Body of pancreas (tissue), 4 donors: ENCODE data around the gene OR6N1. TPM values are rescaled to one million over a fixed set of nuclear protein-coding genes. Genes with fewer than 3 reads are reported as not detected.

Source experiments
- ATAC-seq: fragments of 150-250 bp; one replicate; pipeline ENCODE4 v1.9.1; 2016
- DNase-seq, 4 donors: peaks; one replicate each; pipeline ENCODE4 v3.0.0-alpha.2; 2019
- H3K27ac ChIP-seq, 4 donors: fragments of 200-600 bp; sonication (generic); 1 replicate in 3 of 4; 2 replicates in 1 of 4; pipeline versions ENCODE4 v1.5.1 to v1.6.1; 2016 to 2019; ENCODE audit warnings: mild to moderate bottlenecking in 1 of 4, mixed read lengths in 1 of 4, moderate library complexity in 1 of 4
- H3K27me3 ChIP-seq, 2 donors: fragments of 200-600 bp; sonication (generic); one replicate each; pipeline ENCODE4 v1.6.0; 2016; ENCODE audit warnings: mild to moderate bottlenecking in 1 of 2
- H3K36me3 ChIP-seq, 2 donors: fragments of 200-600 bp; sonication (generic); replicated peaks in 1 of 2; 2 replicates each; pipeline ENCODE4 v1.5.1; 2016; ENCODE audit warnings: low read depth in 2 of 2; ENCODE audit not compliant: insufficient read depth in 1 of 2
- H3K4me1 ChIP-seq: fragments of 200-600 bp; sonication (generic); one replicate; pipeline ENCODE4 v1.6.0; 2016
- H3K4me3 ChIP-seq, 2 donors: fragments of 200-600 bp; sonication (generic); 1 replicate in 1 of 2; 2 replicates in 1 of 2; pipeline ENCODE4 v1.5.1; 2016 to 2019
- H3K9me3 ChIP-seq, 3 donors: fragments of 200-600 bp; sonication (generic); 1 replicate in 2 of 3; 2 replicates in 1 of 3; pipeline ENCODE4 v1.5.1; 2016
- CTCF ChIP-seq, 7 experiments: fragments of 450-650 bp in 4 of 7; fragments of 200-600 bp in 3 of 7; sonication (generic) in 3 of 7; IDR thresholded peaks; one replicate each; pipeline ENCODE4 v1.5.1; 2016 to 2019; ENCODE audit warnings: antibody characterized with exemption in 7 of 7
- POLR2A ChIP-seq, 3 donors: fragments of 450-650 bp; IDR thresholded peaks; one replicate each; pipeline ENCODE4 v1.6.1; 2016; ENCODE audit warnings: antibody characterized with exemption in 3 of 3, mild to moderate bottlenecking in 2 of 3
- WGBS, 2 donors: methylation state at CpG; one replicate each; pipeline ENCODE4 v1.1.5; 2017; 5-methylcytosine and 5-hydroxymethylcytosine counted together
- intact Hi-C: fragments of 100-400 bp; cut with DNase I; formaldehyde crosslinking; loops from one replicate; pipeline ENCODE4 v1.15.1; 2023
- total RNA-seq, 2 donors: library from RNA; depleted of rRNA; stranded (reverse); fragments of >200 nt; gene quantifications; one replicate each; pipeline ENCODE4 v1.1.0, GENCODE V29; 2016

Gene OR6N1
- total RNA-seq, 2 donors from 2014 or later: not detected

- H3K36me3 ChIP-seq: no peaks in the 10 kb centered on the region
- H3K9me3 ChIP-seq: no peaks in the 10 kb centered on the region
- no peak overlapping the region for H3K27ac ChIP-seq
- DNase-seq (no peak), ATAC-seq (no peak)
- no peak overlapping the region for H3K4me3 ChIP-seq
- no peaks in the 10 kb centered on the region for H3K4me1 ChIP-seq
- TF ChIP-seq POLR2A (IDR thresholded peaks at IDR 0.05) (no peak), CTCF (IDR thresholded peaks at IDR 0.05) (no peak)
- 55 to 75% methylated on average over 5 of the region's 5 CpGs for WGBS, 2 donors
- no peaks in the 10 kb centered on the region for H3K27me3 ChIP-seq
- intact Hi-C loops: no loop called here
These were observed 37.9 kb upstream of the OR6N1 start for GRCh38 chr1:158809862-158810261.

- Histone ChIP-seq H3K27me3 (no peaks in the 10 kb centered on the region), H3K4me1 (no peaks in the 10 kb centered on the region), H3K36me3 (no peaks in the 10 kb centered on the region), H3K4me3 (no peak overlapping the region), H3K9me3 (no peaks in the 10 kb centered on the region), H3K27ac (no peak overlapping the region)
- no peak for ATAC-seq
- intact Hi-C loops: no loop called here
- 53 to 63% methylated on average over 3 of the region's 3 CpGs for WGBS, 2 donors
- TF ChIP-seq CTCF (IDR thresholded peaks at IDR 0.05) (no peak), POLR2A (IDR thresholded peaks at IDR 0.05) (no peak)
- DNase-seq: no peak
These were observed 37.3 kb upstream of the OR6N1 start for GRCh38 chr1:158809256-158809655.

- no peaks in the 10 kb centered on the region for H3K27me3 ChIP-seq
- no peak for DNase-seq
- intact Hi-C loops: no loop called here
- no peaks in the 10 kb centered on the region for H3K4me1 ChIP-seq
- H3K27ac ChIP-seq: no peak overlapping the region
- no peak overlapping the region for H3K4me3 ChIP-seq
- 60 to 68% methylated on average over 6 of the region's 6 CpGs for WGBS, 2 donors
- no peak for ATAC-seq
- no peaks in the 10 kb centered on the region for H3K9me3 ChIP-seq
- H3K36me3 ChIP-seq: no peaks in the 10 kb centered on the region
- TF ChIP-seq POLR2A (IDR thresholded peaks at IDR 0.05) (no peak), CTCF (IDR thresholded peaks at IDR 0.05) (no peak)
These were observed 35.0 kb upstream of the OR6N1 start for GRCh38 chr1:158806916-158807536.

GRCh38 chr1:158803678-158804077, 31.7 kb upstream of the OR6N1 start:
- TF ChIP-seq POLR2A (IDR thresholded peaks at IDR 0.05) (no peak), CTCF (IDR thresholded peaks at IDR 0.05) (no peak)
- Histone ChIP-seq H3K27me3 (peaks cover 0 to 5% of the 10 kb centered on the region in 2 donors), H3K4me1 (no peaks in the 10 kb centered on the region), H3K27ac (no peak overlapping the region), H3K4me3 (no peak overlapping the region), H3K36me3 (no peaks in the 10 kb centered on the region), H3K9me3 (no peaks in the 10 kb centered on the region)
- DNase-seq (no peak), ATAC-seq (no peak)
- intact Hi-C loops: no loop called here
- WGBS, 2 donors: 38 to 45% methylated on average over 1 of the region's 1 CpG

GRCh38 chr1:158801396-158801795, 29.4 kb upstream of the OR6N1 start:
- H3K27ac ChIP-seq: peak overlapping the region in 1 of 4 donors; percentile 21
- H3K4me3 ChIP-seq: no peak overlapping the region
- no peaks in the 10 kb centered on the region for H3K4me1 ChIP-seq
- no peaks in the 10 kb centered on the region for H3K9me3 ChIP-seq
- DNase-seq (no peak), ATAC-seq (no peak)
- intact Hi-C loops: no loop called here
- no peaks in the 10 kb centered on the region for H3K36me3 ChIP-seq
- peaks cover 0 to 5% of the 10 kb centered on the region in 2 donors for H3K27me3 ChIP-seq
- 67 to 81% methylated on average over 1 of the region's 1 CpG for WGBS, 2 donors
- TF ChIP-seq CTCF (IDR thresholded peaks at IDR 0.05) (no peak), POLR2A (IDR thresholded peaks at IDR 0.05) (no peak)
